ENCODE data around the gene NPTN.

Gene NPTN

DNA sequence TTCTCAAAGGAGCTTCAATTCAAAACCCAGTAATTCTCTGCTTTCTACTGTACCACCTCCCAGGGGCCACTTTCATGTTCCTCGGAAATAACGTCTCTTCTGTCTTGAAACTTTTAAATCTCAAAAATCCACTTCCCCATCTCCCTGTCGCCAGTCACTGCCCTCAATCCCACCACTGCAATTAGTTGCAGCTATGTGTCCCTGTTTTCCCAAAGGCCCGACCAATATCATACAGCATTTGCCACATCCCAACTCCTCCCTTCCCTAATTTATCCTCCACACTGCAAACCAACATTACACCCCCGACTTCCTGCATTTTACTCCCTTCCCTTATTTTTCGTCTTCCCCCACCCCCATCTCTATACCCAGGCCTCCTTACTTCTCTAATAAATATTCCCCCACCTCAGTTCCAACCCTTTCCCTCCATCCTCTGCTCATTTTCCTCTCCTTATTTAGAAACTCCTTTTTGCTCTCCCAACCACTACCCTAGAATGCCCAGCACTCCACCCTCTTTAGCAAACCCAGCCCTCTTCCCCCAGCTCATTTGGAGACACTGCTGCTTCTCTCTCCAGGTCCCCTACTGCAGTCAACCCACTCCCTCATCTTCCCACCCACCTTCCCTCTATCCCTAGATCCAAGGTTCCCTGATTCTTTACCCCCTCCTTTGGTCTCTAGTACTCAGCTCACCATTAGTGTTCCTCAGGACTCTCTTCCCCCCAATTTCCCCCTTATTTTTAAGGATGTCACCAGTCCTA lies 1.1 kb downstream of the NPTN start:
- H3K27ac ChIP-seq (replicated peaks), result peak overlapping the region; percentile 73
- H3K4me3 ChIP-seq (replicated peaks; ENCODE audit: insufficient read depth, low read length), result peak overlapping the region; percentile 90
- peaks cover 2% of the 10 kb centered on the region for H3K27me3 ChIP-seq (ENCODE audit: insufficient read depth, poor library complexity, severe bottlenecking)
- peak; percentile 79; the same call in 1 of the 2 replicates for TF ChIP-seq SPI1 (IDR thresholded peaks at IDR 0.05; ENCODE audit: borderline replicate concordance, low read depth)
- TF ChIP-seq POLR2AphosphoS5 (IDR thresholded peaks at IDR 0.05; ENCODE audit: low read depth), result no peak
- DNase-seq (ENCODE audit: low read depth in 1 of 2, low spot score in 1 of 2), result no peak

- Histone ChIP-seq H3K27me3 (ENCODE audit: insufficient read depth, poor library complexity, severe bottlenecking) (no peaks in the 10 kb centered on the region), H3K4me3 (replicated peaks; ENCODE audit: insufficient read depth, low read length) (peak overlapping the region; percentile 90), H3K27ac (replicated peaks) (no peak overlapping the region; the same call in none of the 2 replicates)
- TF ChIP-seq GABPA (IDR thresholded peaks at IDR 0.05; ENCODE audit: low read depth) (no peak), CTCF (IDR thresholded peaks at IDR 0.05; ENCODE audit: insufficient read depth, low read length) (no peak), POLR2AphosphoS5 (IDR thresholded peaks at IDR 0.05; ENCODE audit: low read depth) (no peak), SPI1 (IDR thresholded peaks at IDR 0.05; ENCODE audit: borderline replicate concordance, low read depth) (no peak)
- TF ChIP-seq, protein P1, sequence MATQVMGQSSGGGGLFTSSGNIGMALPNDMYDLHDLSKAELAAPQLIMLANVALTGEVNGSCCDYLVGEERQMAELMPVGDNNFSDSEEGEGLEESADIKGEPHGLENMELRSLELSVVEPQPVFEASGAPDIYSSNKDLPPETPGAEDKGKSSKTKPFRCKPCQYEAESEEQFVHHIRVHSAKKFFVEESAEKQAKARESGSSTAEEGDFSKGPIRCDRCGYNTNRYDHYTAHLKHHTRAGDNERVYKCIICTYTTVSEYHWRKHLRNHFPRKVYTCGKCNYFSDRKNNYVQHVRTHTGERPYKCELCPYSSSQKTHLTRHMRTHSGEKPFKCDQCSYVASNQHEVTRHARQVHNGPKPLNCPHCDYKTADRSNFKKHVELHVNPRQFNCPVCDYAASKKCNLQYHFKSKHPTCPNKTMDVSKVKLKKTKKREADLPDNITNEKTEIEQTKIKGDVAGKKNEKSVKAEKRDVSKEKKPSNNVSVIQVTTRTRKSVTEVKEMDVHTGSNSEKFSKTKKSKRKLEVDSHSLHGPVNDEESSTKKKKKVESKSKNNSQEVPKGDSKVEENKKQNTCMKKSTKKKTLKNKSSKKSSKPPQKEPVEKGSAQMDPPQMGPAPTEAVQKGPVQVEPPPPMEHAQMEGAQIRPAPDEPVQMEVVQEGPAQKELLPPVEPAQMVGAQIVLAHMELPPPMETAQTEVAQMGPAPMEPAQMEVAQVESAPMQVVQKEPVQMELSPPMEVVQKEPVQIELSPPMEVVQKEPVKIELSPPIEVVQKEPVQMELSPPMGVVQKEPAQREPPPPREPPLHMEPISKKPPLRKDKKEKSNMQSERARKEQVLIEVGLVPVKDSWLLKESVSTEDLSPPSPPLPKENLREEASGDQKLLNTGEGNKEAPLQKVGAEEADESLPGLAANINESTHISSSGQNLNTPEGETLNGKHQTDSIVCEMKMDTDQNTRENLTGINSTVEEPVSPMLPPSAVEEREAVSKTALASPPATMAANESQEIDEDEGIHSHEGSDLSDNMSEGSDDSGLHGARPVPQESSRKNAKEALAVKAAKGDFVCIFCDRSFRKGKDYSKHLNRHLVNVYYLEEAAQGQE (IDR thresholded peaks at IDR 0.05; ENCODE audit: insufficient replicate concordance, low read depth), result no peak
- DNase-seq (ENCODE audit: low read depth in 1 of 2, low spot score in 1 of 2), result no peak
These were observed 2.2 kb downstream of the NPTN start for GRCh38 chr15:73630921-73631362.

DNA sequence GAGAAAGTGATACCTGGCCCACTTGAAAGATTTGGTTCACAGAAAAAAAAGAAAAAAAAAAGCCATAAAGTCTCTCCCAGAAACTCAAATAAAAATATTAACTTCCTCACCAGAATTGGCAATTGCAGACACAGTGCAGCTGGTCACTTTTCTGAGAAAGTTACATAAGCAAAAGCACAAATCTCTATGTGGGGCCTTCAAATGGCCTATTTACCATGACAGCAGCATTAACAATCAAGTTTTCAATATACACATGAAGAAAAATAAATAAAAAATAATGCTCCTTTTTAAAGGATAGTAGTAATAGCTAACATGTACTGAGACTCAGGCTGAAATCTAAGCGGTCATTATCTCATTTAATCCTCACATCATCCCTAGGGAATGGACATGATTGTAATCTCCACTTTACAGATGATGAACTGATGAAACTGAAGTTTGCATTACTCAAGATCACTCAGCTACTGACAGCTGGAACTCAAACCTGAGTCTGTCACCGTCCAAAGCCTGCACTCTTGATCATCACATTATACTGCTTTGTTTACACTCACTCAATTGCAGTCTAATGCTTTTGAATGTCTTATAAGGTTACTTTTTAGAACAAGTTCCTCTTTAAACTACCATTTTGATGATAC lies 3.3 kb downstream of the NPTN start:
- TF ChIP-seq SPI1 (IDR thresholded peaks at IDR 0.05; ENCODE audit: borderline replicate concordance, low read depth), result no peak
- TF ChIP-seq, protein P1 (IDR thresholded peaks at IDR 0.05; ENCODE audit: insufficient replicate concordance, low read depth), result no peak
- no peak for TF ChIP-seq POLR2AphosphoS5 (IDR thresholded peaks at IDR 0.05; ENCODE audit: low read depth)
- no peak for TF ChIP-seq GABPA (IDR thresholded peaks at IDR 0.05; ENCODE audit: low read depth)
- TF ChIP-seq CTCF (IDR thresholded peaks at IDR 0.05; ENCODE audit: insufficient read depth, low read length), result no peak
- Histone ChIP-seq H3K27ac (replicated peaks) (0 out of 2 replicates have a peak overlapping the region, but pooled peaks have one; percentile 17), H3K4me3 (replicated peaks; ENCODE audit: insufficient read depth, low read length) (peak overlapping the region; percentile 4), H3K27me3 (ENCODE audit: insufficient read depth, poor library complexity, severe bottlenecking) (no peaks in the 10 kb centered on the region)
- no peak for DNase-seq (ENCODE audit: low read depth in 1 of 2, low spot score in 1 of 2)
